ENCODE results near the gene PPM1H. TPM values are rescaled to one million over a fixed set of nuclear protein-coding genes. Genes with fewer than 3 reads are reported as not detected.

Gene PPM1H
- total RNA-seq, 2 donors from 2014 or later, result 27.0 to 46.9 TPM

- 80% methylated on average over 2 of the region's 2 CpGs for WGBS
- no peak overlapping the region for H3K27ac ChIP-seq
- H3K27me3 ChIP-seq (replicated peaks; ENCODE audit: insufficient read depth), result no peaks in the 10 kb centered on the region
- no peak for DNase-seq (ENCODE audit: low spot score)
- H3K4me1 ChIP-seq (replicated peaks), result no peaks in the 10 kb centered on the region
- intact Hi-C loops (cut with DNase I), result no loop called here
- no peak overlapping the region for H3K4me3 ChIP-seq
- H3K36me3 ChIP-seq, result no peaks in the 10 kb centered on the region
- TF ChIP-seq POLR2AphosphoS5 (IDR thresholded peaks at IDR 0.05), result no peak
- TF ChIP-seq POLR2A (IDR thresholded peaks at IDR 0.05), result no peak
- TF ChIP-seq CTCF (IDR thresholded peaks at IDR 0.05), result no peak
- H3K9me3 ChIP-seq, result no peaks in the 10 kb centered on the region
Measured at GRCh38 chr12:62757048-62757447, 177.9 kb downstream of the PPM1H start.

GRCh38 chr12:62754706-62755105 is 180.2 kb downstream of the PPM1H start:
- WGBS, result 93% methylated on average over 5 of the region's 5 CpGs
- TF ChIP-seq POLR2A (IDR thresholded peaks at IDR 0.05), result no peak
- intact Hi-C loops (cut with DNase I), result no loop called here

DNA sequence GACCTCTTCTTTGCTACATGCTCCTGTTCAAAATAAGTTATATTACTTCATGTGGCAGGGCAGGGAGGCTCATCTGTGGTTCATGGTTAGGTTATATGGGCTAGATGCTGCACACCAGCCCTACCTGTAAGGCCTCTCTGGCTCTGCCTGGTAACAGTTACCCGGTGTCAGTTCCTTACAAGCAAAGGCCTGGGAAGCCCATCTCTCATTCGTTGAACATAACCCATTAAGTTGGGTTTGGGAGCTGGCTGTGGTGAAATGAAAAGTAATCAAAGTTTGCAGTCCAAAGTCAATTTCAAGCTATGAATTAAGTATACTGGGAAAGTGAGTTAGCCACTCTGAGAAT is 183.2 kb downstream of the PPM1H start:
- H3K27ac ChIP-seq, result no peak overlapping the region

More at GRCh38 chr12:62754706-62755105, 180.2 kb downstream of the PPM1H start:
- Histone ChIP-seq H3K27ac (no peak overlapping the region), H3K4me3 (no peak overlapping the region), H3K4me1 (replicated peaks) (no peaks in the 10 kb centered on the region), H3K27me3 (replicated peaks; ENCODE audit: insufficient read depth) (no peaks in the 10 kb centered on the region), H3K9me3 (no peaks in the 10 kb centered on the region), H3K36me3 (no peaks in the 10 kb centered on the region)
- no peak for DNase-seq (ENCODE audit: low spot score)

GRCh38 chr12:62750941-62751809 is 183.8 kb downstream of the PPM1H start:
- TF ChIP-seq POLR2A (IDR thresholded peaks at IDR 0.05) (no peak), POLR2AphosphoS5 (IDR thresholded peaks at IDR 0.05) (no peak), CTCF (IDR thresholded peaks at IDR 0.05) (no peak)
- Histone ChIP-seq H3K27ac (no peak overlapping the region), H3K36me3 (no peaks in the 10 kb centered on the region), H3K9me3 (no peaks in the 10 kb centered on the region), H3K4me1 (replicated peaks) (no peaks in the 10 kb centered on the region), H3K27me3 (replicated peaks; ENCODE audit: insufficient read depth) (no peaks in the 10 kb centered on the region), H3K4me3 (no peak overlapping the region)
- intact Hi-C loops (cut with DNase I), result no loop called here
- 47% methylated on average over 10 of the region's 10 CpGs for WGBS
- no peak for DNase-seq (ENCODE audit: low spot score)

More for the DNA sequence above, 183.2 kb downstream of the PPM1H start:
- H3K4me3 ChIP-seq, result no peak overlapping the region
- TF ChIP-seq POLR2A (IDR thresholded peaks at IDR 0.05) (no peak), CTCF (IDR thresholded peaks at IDR 0.05) (no peak), POLR2AphosphoS5 (IDR thresholded peaks at IDR 0.05) (no peak)
- no peaks in the 10 kb centered on the region for H3K9me3 ChIP-seq
- H3K27me3 ChIP-seq (replicated peaks; ENCODE audit: insufficient read depth), result no peaks in the 10 kb centered on the region
- no peak for DNase-seq (ENCODE audit: low spot score)
- 98% methylated on average over 2 of the region's 2 CpGs for WGBS
- H3K36me3 ChIP-seq, result no peaks in the 10 kb centered on the region
- no peaks in the 10 kb centered on the region for H3K4me1 ChIP-seq (replicated peaks)
- intact Hi-C loops (cut with DNase I), result no loop called here

DNA sequence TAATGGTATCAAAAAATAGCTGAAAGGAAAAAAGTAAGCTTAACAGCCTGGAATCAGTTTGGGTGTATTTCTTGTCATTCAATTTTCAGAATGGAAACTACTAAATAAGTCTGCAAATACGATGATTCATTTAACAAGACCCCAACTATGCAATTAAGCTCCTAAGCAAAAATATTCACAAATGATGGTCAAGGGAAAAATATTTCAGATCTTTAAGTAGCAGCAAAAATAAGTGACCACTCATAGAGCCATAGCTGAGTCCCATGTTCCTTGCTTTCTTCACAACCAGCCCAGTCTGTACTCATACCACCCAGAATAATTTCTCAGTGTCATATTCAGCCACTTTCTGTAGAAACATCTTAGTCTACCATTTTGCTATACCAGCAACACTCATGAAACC is 185.4 kb downstream of the PPM1H start:
- H3K9me3 ChIP-seq, result no peaks in the 10 kb centered on the region
- intact Hi-C loops (cut with DNase I), result no loop called here

More for the DNA sequence above, 185.4 kb downstream of the PPM1H start:
- DNase-seq (ENCODE audit: low spot score), result no peak
- no peaks in the 10 kb centered on the region for H3K27me3 ChIP-seq (replicated peaks; ENCODE audit: insufficient read depth)
- TF ChIP-seq POLR2A (IDR thresholded peaks at IDR 0.05) (no peak), POLR2AphosphoS5 (IDR thresholded peaks at IDR 0.05) (no peak), CTCF (IDR thresholded peaks at IDR 0.05) (no peak)
- no peaks in the 10 kb centered on the region for H3K4me1 ChIP-seq (replicated peaks)
- H3K4me3 ChIP-seq, result no peak overlapping the region
- H3K36me3 ChIP-seq, result no peaks in the 10 kb centered on the region
- 89% methylated on average over 1 of the region's 1 CpG for WGBS
- no peak overlapping the region for H3K27ac ChIP-seq

Data from prostate gland (tissue), 2 donors.